Fibroblast of villous mesenchyme (primary cell): ENCODE data around the gene ALK. TPM values are rescaled to one million over a fixed set of nuclear protein-coding genes. Genes with fewer than 3 reads are reported as not detected.

Experiments
- DNase-seq: peaks from one replicate; pipeline ENCODE4 v3.0.0-alpha.2; 2010; ENCODE audit warnings: low read depth
- H3K4me3 ChIP-seq: 2 replicates; pipeline ENCODE4 v1.5.1; 2011; ENCODE audit warnings: low read depth, mild to moderate bottlenecking, low read length
- CTCF ChIP-seq: IDR thresholded peaks from 2 replicates; pipeline ENCODE4 v1.5.1; 2012; ENCODE audit warnings: low read depth, mild to moderate bottlenecking, low read length; ENCODE audit not compliant: insufficient read depth
- total RNA-seq: library from RNA; depleted of rRNA; stranded (reverse); fragments of >200 nt; gene quantifications from 2 replicates; pipeline ENCODE4 v1.2.3, GENCODE V29; 2012

ALK gene
- total RNA-seq, 1 donor, result not detected

- no peak overlapping the region for H3K4me3 ChIP-seq
- no peak for DNase-seq
- TF ChIP-seq CTCF, result no peak
These were observed 471.9 kb downstream of the ALK start for GRCh38 chr2:29449499-29449898.

GRCh38 chr2:29448096-29448688 lies 473.2 kb downstream of the ALK start:
- TF ChIP-seq CTCF, result no peak
- no peak overlapping the region for H3K4me3 ChIP-seq
- no peak for DNase-seq

- no peak for TF ChIP-seq CTCF
- H3K4me3 ChIP-seq, result no peak overlapping the region
- DNase-seq, result no peak
These were observed 473.9 kb downstream of the ALK start for GRCh38 chr2:29447513-29447912.

- DNase-seq, result no peak
- no peak for TF ChIP-seq CTCF
- no peak overlapping the region for H3K4me3 ChIP-seq
These were observed 474.5 kb downstream of the ALK start for GRCh38 chr2:29446847-29447246.

- no peak overlapping the region for H3K4me3 ChIP-seq
- DNase-seq, result no peak
- TF ChIP-seq CTCF, result no peak
These were observed 477.2 kb downstream of the ALK start for GRCh38 chr2:29444150-29444549.

GRCh38 chr2:29443627-29444026 lies 477.8 kb downstream of the ALK start:
- H3K4me3 ChIP-seq, result no peak overlapping the region
- no peak for TF ChIP-seq CTCF
- DNase-seq, result peak; percentile 8

GRCh38 chr2:29443151-29443550 lies 478.2 kb downstream of the ALK start:
- H3K4me3 ChIP-seq, result no peak overlapping the region
- DNase-seq, result no peak
- no peak for TF ChIP-seq CTCF
